ENCODE results near the gene DPYD.

DPYD gene

DNA sequence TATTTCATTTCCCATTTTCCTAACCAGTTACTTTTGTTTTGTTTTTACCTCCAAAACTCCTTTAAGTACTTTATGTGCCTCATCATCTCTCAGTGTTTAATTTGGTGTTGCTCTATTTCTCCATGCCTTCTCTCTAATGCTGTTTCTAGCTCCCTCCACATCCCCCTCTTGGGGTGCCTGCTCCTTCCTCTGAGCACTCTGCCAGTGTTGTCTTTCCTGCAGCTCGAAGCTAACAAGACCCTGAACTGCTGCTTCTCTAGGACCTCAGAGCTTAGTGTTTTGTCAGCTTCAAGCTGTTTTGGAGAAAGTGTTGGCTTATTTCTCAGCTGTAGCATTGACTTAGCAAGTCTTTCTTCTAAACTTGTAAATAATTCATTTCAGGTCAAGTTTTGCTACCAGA, 290.6 kb downstream of the DPYD start:
- no peak for DNase-seq (ENCODE audit: low read depth in 2 of 3, low spot score in 1 of 3)

DNA sequence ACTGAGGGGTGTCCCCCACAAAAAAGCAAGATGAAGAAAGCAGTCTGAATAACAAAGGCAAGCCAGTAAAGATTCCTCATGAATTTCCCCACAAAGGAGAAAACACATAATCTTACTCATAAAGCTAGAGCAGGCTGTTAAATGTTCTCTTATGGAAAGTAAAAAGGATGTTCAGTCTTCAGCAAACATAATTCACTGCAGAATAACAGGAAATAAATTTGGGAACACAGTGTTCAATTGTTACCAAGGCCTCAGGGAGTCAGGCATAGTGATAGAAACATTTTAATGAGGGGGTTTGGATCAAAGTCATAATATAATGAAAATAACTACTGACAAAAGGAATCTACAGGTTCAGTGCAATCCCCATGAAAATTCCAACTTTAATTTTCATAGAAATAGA, 297.6 kb downstream of the DPYD start:
- DNase-seq (ENCODE audit: low read depth in 2 of 3, low spot score in 1 of 3) = no peak

DNA sequence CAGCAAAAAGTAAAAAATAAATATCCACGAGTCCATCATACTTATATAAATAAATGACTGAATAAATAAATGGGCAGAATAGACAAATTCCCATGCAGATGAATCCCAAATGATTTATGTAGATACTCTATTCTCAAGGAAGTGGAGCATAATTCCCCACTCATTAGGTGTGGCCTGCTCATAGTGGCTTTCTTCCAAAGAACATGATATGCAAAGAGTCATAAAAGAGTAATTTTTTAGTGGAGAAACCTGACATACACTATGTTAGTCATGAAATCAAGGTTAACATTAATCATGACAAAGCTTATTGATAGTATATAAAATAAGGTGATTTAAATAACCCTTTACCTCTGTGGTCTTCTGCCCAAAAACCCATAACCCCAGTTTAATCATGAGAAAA, 298.9 kb downstream of the DPYD start:
- DNase-seq (ENCODE audit: low read depth in 2 of 3, low spot score in 1 of 3) = no peak

DNA sequence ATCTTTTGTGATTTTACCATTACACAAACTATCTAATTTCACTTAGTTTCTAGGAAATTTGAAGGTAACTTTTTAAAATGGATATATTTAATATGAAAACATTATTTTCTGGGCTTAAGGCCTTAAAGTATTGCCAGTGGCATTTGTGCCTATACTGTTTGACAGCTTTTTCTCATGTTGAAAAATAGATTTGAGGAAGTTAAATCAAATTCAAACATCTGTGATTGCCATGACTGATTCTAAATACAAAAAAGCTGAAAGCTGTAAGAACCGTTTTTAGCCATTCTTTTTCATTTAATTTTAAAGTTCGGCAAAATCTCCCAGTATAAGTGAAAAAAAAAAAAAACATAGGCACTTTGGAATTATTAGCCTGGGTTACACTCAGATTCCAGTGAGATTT, 301.1 kb downstream of the DPYD start:
- DNase-seq (ENCODE audit: low read depth in 2 of 3, low spot score in 1 of 3) = no peak

DNA sequence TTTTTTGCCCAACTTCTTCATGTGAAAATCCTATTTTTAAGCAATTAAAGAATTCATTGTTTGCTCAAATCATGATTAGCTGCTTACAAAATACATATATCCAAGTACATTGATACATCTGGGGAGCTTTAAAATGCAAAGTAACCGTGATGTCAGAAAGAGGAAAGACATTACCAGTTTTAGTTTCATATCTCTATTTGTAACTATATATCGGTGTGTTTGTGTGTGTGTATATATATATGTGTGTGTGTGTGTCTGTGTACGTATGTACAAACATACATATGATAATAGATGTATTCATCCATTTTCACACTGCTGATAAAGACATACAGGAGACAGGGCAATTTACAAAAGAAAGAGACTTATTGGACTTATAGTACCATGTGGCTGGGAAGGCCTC, 310.1 kb downstream of the DPYD start:
- no peak for DNase-seq (ENCODE audit: low read depth in 2 of 3, low spot score in 1 of 3)

DNA sequence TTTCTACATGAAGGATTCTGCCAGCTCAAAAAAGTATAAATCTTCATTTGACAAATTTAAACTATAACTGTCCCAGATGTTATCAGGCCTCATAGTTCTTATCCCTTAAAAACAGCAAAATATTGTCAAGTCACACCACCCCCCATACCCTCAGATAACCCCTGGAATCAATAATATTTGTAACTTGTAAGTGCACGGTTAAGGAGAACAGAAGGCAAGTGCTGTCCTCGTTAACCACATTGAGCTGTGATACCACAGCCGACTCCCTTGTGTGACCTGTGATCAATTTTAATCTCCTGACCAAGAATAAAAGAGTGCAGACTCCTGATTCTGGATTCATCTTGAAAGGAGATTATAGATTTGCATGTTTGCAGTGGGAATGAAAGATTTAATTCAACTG, 310.7 kb downstream of the DPYD start:
- no peak for DNase-seq (ENCODE audit: low read depth in 2 of 3, low spot score in 1 of 3)

DNA sequence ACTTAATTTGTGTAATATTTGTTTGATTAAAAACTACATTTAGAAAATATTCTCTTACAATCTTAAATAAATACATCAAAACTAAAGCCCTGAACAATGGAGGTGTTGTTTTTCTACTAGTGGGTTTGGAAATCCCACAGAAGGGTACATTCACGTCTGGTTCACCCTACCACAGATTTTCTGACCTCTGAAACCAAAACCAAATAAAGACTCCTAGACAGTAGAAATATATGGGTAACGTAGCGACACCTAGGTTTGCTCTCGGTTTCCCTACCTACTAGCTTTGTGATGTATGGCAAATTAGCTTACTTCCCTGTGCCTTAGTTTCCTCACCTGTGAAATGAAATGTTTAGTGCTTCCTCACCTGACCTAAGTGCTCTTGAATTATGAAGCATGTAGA, 312.6 kb downstream of the DPYD start:
- no peak for DNase-seq (ENCODE audit: low read depth in 2 of 3, low spot score in 1 of 3)

DNA sequence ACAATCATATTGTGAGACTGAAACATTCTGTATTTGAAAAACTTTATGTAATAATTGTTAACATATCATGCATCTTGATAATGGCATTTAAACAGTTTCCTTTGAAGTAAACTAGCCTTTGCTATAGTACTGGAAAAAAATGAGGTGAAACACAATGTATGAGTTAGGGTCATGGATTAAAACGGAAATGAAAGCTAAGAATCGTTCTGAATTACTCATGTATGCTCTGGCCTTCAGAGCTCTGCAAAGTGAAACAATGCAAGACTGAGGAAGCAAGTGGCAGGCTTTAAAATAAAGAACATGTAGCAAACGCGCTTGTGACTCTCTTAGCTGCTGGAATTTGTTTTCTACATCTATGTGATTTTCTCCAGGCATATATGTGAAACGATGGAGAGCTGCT, 317.1 kb downstream of the DPYD start:
- no peak for DNase-seq (ENCODE audit: low read depth in 2 of 3, low spot score in 1 of 3)

DNA sequence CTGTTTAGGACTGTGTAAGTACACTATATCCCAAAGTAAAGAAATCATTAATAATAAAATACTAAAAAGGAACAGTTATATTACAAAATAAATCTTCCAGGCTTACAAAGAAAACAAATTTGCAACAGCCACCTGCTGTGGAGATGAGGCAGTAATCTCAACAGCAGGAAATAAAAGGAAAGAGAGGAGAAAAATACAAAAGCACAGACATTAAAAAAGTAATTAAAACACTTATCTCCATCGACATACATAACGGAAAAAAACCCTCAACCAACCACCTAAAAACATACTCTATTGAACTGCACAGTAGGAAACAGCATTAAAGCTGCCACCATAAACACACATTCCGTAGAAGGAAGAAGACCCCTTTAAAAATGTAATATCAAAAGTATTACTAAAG, 317.6 kb downstream of the DPYD start:
- no peak for DNase-seq (ENCODE audit: low read depth in 2 of 3, low spot score in 1 of 3)

DNA sequence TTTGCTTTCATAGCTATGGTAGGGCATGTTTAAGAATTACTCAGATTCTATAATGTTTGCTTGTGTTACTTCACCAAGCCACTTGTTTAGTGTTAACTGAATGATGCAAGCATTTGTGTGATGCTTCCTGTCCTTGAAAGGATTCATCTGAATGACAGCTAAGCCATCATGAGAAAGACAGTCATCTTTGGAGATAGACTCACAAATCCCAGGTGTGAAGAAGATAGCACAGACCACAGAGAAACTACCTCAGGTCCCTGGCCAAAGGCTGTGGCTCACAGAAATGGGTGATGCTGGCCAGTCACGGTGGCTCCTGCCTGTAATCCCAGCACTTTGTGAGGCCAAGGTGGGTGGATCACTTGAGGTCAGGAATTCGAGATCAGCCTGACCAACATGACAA, 321.4 kb downstream of the DPYD start:
- DNase-seq (ENCODE audit: low read depth in 2 of 3, low spot score in 1 of 3) = no peak

DNA sequence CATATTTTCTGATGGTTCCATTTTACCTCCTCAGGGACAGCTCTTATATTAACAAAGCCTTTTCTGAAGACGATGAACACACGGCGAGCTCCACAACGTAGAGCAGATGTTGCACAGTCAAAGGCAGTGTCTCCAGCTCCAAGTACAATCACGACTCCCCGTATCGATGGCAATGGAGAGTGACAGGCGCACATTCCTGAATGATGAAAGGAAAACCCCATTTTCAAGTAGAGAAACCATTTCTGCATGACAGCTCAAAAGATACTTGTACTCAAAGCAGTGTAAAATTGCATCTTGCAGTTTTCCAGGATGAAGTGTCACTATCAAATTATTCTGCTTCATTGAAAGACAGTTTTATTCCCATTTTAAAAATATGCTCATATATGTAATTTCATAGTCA, 327.6 kb downstream of the DPYD start:
- DNase-seq (ENCODE audit: low read depth in 2 of 3, low spot score in 1 of 3) = no peak

DNA sequence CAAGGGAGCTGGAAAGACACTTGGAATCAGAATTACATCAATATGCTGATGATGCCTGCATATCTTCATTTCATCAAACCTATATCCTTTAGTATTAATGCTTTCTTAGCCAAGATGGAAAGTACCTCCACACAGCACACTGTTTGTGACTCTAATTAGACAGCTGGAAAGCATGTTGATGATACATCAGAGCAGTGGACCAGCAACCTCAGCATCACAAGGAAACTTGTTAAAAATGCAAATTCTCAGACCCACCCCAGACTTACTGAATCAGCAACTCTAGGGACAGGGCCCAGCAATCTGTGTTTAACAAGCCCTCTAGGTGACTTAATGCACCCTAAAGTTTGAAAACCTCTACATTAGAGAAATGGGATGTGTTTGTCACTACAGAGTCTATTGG, 332.1 kb downstream of the DPYD start:
- DNase-seq (ENCODE audit: low read depth in 2 of 3, low spot score in 1 of 3) = no peak

DNA sequence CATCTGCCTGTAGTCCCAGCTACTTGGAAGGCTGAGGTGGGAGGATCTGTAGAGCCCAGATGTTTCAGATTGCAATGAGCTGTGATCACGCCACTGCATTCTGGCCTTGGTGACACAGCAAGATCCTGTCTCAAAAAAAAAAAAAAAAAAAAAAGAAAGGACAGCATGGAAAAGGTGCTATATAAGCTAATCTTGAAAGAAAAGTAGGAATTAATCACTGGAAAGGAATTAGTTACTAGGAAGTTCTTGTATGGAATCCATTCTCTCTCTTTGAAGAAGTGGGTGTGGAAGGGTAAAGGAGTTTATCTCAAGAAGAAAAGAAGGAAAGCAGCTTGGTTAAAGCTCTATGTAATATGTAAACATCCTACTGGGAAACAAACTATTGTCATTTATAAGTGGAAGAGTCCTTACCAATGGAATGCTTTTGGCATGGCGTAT, 339.2 kb downstream of the DPYD start:
- no peak for DNase-seq (ENCODE audit: low read depth in 2 of 3, low spot score in 1 of 3)

DNA sequence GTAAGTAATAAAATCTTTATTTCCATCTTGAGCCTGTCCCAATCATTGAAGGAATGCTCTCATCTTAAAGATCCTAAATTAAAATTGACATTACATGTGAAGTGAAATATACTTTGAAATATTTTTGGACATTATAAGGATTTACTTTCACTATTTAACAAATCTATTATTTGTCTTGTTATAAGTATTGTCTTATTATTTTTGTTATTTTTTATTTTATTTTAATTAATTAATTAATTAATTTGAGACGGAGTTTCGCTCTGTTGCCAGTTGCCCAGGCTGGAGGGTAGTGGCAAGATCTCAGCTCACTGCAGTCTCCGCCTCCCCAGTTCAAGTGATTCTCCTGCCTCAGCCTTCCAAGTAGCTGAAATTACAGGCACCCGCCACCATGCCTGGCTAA, 343.2 kb downstream of the DPYD start:
- DNase-seq (ENCODE audit: low read depth in 2 of 3, low spot score in 1 of 3) = no peak

DNA sequence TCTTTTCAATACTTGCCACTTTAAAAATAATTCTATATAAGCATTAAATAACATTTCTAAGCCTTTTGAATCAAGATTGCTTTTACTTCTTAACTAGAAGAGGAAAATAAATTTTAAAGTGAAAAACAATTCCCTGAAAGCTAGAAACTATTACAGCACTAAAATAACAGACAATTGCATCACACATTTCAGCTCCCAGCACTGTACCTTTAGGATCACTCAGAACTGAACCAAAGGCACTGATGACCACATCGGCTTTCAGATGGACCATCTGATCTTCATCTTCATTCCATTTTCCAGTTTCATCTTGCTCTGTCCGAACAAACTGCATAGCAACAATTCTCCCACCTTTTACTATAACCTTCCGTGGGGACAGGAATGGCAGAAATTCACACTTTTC, 347.3 kb downstream of the DPYD start:
- no peak for DNase-seq (ENCODE audit: low read depth in 2 of 3, low spot score in 1 of 3)

DNA sequence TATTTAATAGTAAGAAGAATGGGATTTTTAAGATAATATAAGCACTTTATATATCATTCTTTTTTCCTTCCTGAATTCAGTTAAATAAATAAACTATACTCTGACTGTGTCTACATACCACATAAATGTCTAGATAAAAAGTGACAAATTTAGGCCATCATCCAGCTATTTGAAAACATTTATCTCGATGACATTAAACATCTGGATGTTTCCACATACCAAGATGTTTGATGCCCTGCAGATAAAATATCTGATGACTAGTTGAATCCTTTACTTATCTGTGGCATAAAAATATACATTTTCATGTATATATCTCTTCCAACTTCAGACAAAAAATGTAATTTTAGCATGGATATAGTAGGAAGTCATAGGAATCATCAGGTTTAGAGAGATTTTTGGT, 348.3 kb downstream of the DPYD start:
- DNase-seq (ENCODE audit: low read depth in 2 of 3, low spot score in 1 of 3) = no peak

DNA sequence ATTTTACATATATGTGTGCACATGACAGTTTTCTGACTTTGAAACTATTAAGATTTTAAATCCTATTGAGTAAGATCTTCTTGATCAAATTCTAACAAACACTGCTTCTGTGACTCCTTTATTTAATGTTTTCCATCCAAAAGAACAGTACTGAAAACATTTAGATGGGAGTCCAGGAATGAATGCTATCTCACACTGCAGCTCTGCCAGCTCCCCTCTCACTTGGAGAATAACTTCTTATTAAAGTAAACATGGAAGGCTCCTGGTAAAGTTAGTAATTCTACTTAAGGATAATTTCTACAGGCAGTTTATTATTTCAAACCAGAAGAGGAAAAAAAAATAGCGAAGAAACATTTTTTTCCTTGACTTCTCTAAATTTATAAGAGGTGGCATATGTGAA, 349.1 kb downstream of the DPYD start:
- DNase-seq (ENCODE audit: low read depth in 2 of 3, low spot score in 1 of 3) = no peak

DNA sequence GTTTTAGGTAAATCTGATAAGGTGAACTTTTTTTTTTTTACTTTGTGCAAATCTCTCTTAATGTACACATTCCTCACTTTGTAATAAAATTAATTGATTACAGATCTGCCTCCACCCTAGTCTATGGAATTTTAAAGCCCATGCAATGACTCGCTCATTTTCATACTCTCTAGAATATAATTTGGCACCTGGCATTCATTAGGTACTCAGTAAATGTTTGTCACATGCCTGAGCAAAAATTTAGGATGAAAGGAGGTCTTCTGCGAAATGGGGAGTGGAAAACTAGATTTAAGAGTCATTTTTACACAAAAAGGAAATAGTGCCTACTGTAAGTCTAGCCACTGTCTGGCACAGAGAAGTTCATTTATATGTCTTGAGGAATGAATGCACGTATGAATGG, 350.1 kb downstream of the DPYD start:
- DNase-seq (ENCODE audit: low read depth in 2 of 3, low spot score in 1 of 3) = no peak

DNA sequence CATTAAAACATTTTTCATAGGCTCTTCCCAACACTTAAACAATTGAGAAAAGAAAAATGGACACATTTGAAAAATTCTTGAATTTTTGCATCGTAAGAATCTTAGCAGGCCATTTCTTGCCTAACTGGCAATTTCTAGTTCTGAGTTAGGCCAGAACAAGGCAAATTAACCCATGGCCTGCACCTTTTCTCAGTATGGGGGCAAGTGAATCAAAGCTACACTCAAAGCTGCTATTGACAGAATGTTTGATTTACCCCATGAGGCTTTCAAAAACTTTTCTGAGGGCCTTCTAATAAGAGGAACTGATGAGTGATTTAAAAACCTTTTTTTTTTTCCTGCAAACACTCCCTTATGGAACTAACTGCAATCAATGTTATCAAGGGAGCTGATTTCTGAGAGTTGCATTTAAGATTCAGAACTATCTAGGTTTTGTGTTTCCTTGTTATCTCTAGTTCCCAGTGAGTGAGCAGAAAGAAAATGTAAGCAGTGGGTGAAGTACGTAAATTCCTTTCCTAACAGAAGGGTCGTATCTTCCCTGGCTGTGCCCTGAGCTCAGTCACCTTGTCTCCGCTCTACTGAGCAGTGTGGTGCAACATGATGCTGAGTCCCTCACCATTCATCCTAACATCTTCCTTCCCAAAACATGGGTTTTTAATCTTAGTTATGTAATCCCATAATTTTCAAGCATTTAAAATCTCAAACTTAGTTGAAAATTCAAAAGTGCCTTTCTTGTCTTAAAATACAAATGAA, 353.7 kb downstream of the DPYD start:
- no peak for DNase-seq (ENCODE audit: low read depth in 2 of 3, low spot score in 1 of 3)

DNA sequence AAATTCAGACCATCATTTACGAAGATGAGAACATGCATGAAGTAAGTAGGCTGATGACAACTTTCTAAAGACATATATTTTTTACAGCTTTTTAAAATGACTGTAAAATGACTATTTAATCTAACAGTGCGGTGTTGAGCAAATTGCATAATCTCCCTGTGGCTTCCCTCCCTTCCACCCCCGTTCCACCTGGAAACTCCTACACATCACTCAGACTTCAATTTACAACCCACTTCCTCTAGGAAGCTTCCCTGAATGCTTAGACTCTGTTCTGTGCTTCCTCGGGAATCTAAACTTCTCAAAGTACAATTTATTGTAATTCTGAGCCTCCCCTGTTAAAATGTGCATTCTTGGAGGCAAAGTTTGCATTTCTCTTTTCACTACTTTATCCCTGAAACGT, 354.9 kb downstream of the DPYD start:
- DNase-seq (ENCODE audit: low read depth in 2 of 3, low spot score in 1 of 3) = no peak

DNA sequence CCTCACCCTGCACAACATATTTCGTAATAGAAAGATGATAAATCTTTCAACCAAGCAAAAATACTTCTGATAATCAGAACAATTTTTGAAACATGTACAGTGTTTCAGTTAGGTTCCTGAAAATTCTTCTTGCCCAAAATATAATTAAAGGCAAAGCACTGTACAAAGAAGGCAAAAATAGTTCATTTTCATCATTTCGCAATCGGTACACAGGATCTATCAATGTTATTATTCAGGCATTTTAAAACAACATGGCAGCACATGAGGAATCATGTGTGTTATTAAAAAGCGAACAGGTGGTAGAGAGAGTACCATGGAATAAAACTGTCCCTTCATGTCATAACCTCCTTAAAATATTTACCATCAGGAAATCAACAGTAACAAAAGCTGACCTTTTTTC, 356.9 kb downstream of the DPYD start:
- no peak for DNase-seq (ENCODE audit: low read depth in 2 of 3, low spot score in 1 of 3)

DNA sequence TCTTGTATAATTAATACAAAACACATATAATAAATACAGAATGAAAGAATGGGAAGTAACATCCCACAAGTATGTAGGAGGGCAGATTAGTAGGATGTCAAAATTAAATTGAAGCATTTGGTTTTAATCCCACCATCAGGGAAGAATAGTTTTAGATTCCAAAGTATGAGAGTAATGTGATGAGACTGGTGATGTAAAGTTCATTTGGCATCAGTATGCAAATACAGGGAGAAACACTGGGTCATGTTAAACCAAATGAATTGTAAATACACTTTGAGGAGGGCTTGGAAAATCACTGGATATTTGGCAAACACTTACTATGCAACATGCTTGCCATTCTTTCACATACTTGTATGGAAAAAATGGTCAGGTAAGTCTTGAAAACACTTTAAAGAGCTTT, 358.8 kb downstream of the DPYD start:
- no peak for DNase-seq (ENCODE audit: low read depth in 2 of 3, low spot score in 1 of 3)

DNA sequence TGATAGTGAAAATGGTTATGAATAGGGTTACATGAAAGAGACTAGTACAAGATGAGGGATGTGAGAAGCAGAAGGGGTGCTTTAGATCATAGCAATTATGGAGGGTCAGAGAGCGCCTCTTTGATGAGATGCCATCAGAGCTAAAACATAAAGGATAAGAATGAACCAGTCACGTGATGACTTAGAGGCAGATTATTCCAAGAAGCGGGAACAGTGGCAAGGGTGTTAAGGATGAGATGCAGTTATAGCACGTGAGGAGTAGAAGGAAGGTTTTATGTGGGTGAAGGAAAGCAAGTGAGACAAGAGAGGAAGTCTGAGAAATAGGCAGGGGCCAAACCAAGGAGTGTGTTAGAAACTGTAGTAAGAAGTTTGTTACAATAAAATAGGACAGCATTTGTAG, 360.1 kb downstream of the DPYD start:
- DNase-seq (ENCODE audit: low read depth in 2 of 3, low spot score in 1 of 3) = no peak

DNA sequence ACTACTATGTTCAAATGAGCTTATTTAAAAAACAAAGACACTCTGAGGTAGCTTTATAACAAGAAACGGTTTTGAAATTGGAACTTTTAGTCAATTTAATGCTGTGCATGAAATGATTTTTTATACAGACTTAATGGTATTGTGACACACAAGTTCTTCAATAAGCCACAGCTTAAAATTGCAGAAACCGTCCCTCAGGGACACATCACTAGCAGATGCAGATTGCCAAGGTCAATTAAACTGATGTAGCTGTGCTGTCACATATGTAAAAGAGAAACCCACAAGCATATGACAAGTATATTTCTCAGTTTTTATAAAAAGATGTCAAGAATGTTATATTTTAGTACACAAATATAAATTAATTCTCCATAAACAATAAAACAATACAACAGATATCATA, 366.9 kb downstream of the DPYD start:
- DNase-seq (ENCODE audit: low read depth in 2 of 3, low spot score in 1 of 3) = no peak

All from stimulated activated CD4-positive, alpha-beta T cell treated with anti-CD3 and anti-CD28 coated beads, Interleukin-12 subunit alpha, Interleukin-12 subunit beta, amount 100 ng/mL, for 48 hours (primary cell).